Urothelium cell line (cell line): ENCODE results near the gene IER2.

Experiments used
- DNase-seq: peaks from one replicate; pipeline ENCODE4 v3.0.0; 2011; ENCODE audit warnings: low spot score, mixed read lengths
- FAIRE-seq: peaks from 2 replicates; lab custom pipeline; 2011; peaks lifted over from hg19 to GRCh38; lab: Jason Lieb, UNC

The IER2 gene, protein sequence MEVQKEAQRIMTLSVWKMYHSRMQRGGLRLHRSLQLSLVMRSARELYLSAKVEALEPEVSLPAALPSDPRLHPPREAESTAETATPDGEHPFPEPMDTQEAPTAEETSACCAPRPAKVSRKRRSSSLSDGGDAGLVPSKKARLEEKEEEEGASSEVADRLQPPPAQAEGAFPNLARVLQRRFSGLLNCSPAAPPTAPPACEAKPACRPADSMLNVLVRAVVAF

DNA sequence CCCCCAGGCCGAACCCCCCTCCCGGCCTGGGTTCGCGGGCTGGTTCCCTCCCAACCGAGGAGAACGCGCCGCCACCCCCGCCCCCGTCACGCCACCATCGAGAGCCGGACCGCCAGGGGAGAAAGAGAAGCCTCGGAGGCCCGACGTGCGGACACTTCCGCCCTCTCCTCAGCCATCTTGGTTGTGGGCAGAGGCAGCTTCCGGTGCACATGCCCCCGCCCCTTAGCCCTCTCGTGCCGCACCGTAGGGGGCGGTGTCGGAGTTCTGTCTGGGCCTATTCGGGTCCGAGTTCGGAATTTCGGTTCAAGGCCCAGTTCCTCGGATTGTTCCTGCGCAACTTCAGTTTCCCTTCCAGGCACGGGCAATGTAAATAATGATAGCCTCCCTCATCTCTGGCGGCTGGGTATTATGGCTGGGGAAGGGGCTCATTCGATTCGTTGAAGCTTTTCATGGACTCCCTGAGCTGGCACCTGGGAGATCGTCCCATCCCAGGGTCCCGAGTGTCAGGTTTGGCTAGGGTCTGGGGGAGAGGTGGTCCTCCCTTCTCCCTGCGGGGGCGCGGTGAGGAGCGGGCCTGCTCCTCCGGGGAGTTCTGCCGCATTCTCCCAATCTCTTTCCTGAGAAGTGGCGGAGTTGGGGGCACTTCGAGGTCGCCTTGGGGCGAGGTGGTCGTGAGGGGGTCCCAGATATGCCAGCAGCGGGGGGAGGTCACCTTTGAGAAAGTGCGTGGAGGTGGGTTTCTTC lies at the start of gene IER2, which contains the start of gene STX10:
Gene IER2, plus strand, starts transcription at position 225 of the 744 bp plus-strand sequence. CDS start 2,776 bp downstream, outside the sequence.
Gene STX10, minus strand, starts transcription at position 189 of the 744 bp plus-strand sequence. CDS start 202 bp downstream, outside the sequence.
- FAIRE-seq (no peak), DNase-seq (peak; percentile 82)

GRCh38 chr19:13100841-13101589 lies 49.2 kb upstream of the IER2 start:
- DNase-seq (no peak), FAIRE-seq (no peak)

GRCh38 chr19:13101590-13102415 lies 48.4 kb upstream of the IER2 start:
- no peak for DNase-seq
- FAIRE-seq = no peak

DNA sequence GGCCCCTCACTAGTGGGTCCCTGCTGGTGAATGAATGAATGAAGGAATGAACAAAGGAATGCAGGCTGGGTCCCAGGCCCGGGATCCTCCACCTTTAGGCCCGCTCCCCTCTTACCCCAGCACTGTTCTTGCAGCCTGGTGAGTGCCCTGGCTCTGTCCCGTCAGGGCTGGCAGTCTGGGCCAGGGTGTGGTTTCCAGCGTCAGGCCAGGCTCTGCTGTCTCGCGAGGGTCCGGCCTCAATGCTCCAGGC lies 47.9 kb upstream of the IER2 start:
- no peak for FAIRE-seq

DNA sequence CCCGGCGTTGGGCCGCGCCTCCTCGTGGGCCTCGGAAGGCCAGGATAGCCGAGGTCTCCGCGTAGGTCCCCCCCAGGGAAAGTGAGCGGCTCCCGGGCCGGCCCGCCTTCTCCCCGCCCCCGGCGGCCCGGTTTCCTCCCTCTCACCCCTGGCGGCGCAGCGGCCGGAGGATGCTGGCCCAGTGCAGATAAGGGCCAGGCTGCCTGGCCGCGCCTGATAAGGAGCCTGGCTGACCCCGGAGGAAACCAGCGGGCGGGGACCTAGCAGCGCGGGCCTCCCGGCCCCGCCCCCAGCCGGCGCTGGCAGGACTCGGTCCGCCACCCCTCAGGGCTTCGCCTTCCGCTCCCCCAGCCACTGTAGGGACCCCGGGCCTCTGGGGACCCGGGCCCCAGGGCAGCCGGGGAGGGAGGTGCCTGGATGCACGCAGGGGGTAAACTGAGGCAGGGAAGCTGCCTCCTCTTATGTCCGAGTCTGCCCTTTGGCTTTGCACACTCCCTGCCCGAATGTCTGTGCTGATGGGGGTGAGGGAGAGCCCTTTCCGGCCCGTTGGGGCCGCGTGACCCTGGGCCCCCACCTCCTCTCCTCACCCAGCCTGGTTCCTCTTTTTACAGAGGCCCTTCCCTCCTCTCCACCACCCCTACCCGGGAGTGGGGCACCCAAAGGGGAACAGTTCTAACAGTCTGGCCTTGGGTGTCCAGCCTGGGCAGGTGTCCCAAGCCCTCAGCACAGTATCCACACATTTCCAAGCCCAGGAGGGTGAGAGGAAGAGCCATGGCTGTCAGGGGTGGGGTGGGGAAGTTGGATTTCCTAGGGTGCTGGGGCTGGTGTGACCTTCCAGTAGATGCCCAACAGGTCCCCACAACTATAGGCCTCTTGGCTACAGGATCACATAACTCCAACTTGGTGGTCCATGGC lies 47.3 kb upstream of the IER2 start, which contains the start of gene LYL1:
Gene LYL1, minus strand, starts transcription at position 193 of the 915 bp plus-strand sequence. CDS start 1,687 bp downstream, outside the sequence.
- DNase-seq = no peak
- no peak for FAIRE-seq

More for the DNA sequence above, 47.9 kb upstream of the IER2 start:
- no peak for DNase-seq

DNA sequence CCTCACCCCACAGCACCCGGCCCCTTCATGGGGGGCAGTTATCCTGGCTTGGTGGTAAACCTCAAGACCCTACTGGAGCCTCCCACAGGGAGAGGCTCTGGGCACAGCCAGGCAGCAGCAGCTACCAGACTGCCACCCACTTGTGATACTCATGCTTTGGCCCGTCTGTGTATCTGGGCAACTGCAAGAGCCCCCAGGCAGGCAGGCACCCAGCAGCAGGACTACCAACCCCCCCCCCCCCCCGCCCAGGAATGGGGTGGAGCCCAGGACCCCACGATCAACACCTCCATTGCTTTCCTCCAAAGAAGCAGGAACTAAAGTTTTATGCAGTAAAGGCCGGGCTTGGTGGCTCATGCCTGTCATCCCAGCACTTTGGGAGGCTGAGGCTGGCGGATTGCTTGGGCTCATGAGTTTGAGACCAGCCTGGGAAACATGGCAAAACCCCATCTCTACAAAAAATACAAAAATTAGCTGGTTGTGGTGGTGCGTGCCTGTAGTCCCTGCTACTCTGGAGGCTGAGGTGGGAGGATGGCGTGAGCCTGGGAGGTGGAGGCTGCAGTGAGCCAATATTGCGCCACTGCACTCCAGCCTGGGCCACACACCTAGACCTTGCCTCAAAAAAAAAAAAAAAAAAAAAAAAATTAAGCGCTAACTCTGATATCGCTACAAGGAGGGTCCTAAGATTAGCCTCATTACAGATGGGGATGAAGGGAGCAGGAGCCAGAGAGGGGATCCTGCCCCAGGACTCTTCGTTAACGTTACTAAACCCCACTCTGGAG lies 46.4 kb upstream of the IER2 start:
- FAIRE-seq = no peak

GRCh38 chr19:13104360-13104847 lies 45.8 kb upstream of the IER2 start:
- DNase-seq (no peak), FAIRE-seq (no peak)

More for the DNA sequence above, 46.4 kb upstream of the IER2 start:
- DNase-seq = no peak

- DNase-seq (no peak), FAIRE-seq (no peak)
These were observed 45.1 kb upstream of the IER2 start for GRCh38 chr19:13104848-13105711.

- DNase-seq (no peak), FAIRE-seq (no peak)
These were observed 40.7 kb upstream of the IER2 start for GRCh38 chr19:13109361-13110098.

- FAIRE-seq (no peak), DNase-seq (no peak)
These were observed 40.1 kb upstream of the IER2 start for GRCh38 chr19:13110099-13110610.

- FAIRE-seq = no peak
- DNase-seq = no peak
These were observed 37.7 kb upstream of the IER2 start for GRCh38 chr19:13112555-13112954.

GRCh38 chr19:13115936-13116281 lies 34.3 kb upstream of the IER2 start:
- no peak for FAIRE-seq

DNA sequence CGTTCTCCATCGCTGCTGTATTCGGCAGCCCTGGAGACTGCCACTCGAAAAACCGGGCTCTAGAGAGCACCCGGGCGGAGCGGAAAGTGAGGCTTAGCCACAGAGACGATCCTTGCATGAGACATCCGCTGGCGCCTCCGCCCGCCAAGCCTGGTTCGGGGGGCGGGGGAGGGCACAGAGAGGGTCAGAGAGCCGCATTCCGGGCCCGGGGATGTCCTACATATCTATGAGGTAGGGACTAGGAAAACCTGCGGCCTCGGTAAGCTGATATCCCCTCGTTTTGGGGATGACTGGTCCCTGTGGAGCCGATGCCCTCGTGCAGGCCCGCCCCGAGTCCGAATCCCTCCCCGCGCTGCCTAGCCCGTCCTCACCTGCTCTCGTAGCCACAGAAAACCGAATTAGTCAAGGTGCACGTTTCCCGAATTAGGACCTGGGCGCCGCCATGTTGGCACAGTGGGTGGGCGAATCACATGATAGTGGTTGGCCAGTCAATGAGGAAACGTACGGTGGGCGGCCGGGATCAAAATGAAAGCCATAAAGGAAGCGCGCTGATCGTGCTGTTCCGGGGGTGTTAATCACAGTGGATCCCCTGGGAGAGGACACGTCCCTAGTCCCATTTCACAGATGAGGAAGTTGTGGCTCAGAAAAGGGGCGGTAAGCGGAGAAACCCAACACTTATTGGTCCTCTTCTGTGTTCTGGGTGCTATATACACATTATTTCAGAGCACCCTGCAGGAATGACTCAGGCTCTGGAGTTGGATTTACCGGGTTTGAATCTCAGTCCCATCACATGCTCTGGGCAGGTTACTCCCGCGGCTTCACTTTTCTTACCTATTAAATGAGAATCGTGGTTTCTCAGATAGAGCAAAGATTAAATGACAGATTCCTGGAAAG lies 33.7 kb upstream of the IER2 start, which contains the start of gene TRMT1:
Gene TRMT1, minus strand, starts transcription at position 459 of the 894 bp plus-strand sequence. Its CDS starts 341 bp downstream, at position 118.
- FAIRE-seq (no peak), DNase-seq (peak; percentile 87)

More at GRCh38 chr19:13115936-13116281, 34.3 kb upstream of the IER2 start:
- no peak for DNase-seq

DNA sequence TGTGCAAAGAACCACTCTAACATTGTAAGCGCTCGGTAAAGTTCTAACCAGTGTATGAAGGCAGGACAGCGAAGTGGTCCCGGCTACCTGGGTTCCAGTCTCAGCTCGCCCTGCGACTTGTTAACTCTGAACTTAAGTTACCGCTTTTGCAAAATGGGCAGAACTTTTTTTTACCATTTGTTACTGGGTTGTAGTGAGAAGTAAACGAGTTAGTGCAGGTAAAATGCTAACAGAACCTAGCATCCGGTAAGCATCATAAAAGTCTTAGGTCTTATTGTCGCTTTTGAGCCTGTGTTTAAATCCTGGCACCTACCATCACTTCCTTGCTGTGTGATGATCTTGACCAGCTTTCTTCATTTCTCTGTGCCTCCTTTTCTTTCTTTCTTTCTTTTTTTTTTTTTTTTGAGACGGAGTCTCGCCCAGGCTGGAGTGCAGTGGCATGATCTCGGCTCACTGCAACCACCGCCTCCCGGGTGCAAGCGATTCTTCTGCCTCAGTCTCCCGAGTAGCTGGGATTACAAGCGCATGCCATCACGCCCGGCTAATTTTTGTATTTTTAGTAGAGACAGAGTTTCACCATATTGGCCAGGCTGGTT lies 32.9 kb upstream of the IER2 start:
- no peak for FAIRE-seq

DNA sequence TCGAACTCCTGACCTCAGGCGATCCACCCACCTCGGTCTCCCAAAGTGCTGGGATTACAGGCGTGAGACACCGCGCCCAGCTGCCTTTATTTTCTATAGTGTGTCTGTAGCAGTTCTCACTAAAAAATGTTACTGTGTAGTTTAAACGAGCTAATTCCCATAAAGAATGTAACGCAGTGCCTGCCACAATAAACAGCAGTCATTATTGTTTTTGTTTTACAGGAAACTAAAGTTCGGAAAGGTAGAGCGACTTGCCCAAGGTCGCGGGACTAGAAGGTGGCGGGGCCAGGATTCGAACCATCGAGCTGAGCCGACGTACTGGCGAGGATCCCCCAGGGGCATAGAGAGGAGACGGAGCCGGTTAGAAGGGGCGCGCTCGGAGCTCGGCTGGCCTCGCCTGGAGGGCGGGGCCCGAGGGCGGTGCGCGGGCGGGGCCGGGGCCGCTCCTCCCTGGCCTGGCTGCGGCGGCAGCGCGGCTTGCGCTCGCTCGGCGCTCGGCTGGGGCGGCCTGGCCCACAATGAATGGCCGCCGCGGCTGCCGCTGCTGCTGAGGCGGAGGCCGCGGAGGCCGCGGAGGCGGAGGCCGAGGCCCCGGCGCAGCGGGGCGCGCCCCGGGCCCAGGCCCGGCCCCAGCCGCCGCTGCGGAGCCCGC lies 32.3 kb upstream of the IER2 start, which contains the start of gene NACC1:
Gene NACC1, plus strand, starts transcription at position 493 of the 652 bp plus-strand sequence. CDS start 16,944 bp downstream, outside the sequence.
- peak; percentile 94 for DNase-seq
- FAIRE-seq = no peak

More for the DNA sequence above, 32.9 kb upstream of the IER2 start:
- DNase-seq = no peak
